Spleen (tissue), 7 donors: ENCODE results near the gene KCNE1.

Experiments used
- POLR2AphosphoS5 ChIP-seq, 3 donors: sonication (generic); formaldehyde crosslinking; IDR thresholded peaks; one replicate each; pipeline ENCODE4 v1.5.1; 2017; ENCODE audit warnings: antibody characterized with exemption in 3 of 3
- TF ChIP-seq, protein P1 (sequence below), 11 experiments: fragments of 200-600 bp in 7 of 11; fragments of 450-650 bp in 4 of 11; sonication (generic) in 4 of 11; IDR thresholded peaks in 8 of 11; conservative IDR thresholded peaks in 3 of 11; 1 replicate in 7 of 11; 2 replicates in 4 of 11; pipeline versions ENCODE4 v1.4.0 to v1.8.0; 2016 to 2021; ENCODE audit warnings: antibody characterized with exemption in 11 of 11, inconsistent platforms in 4 of 11, mild to moderate bottlenecking in 1 of 11
- donor health status: DM: no; HTN: no; CAD: no; lungs with moderate emphysema.
- donor health status: DM: no; HTN: no; CAD: no.
- donor health status: DM: no; HTN: no; CAD: no.

DNA sequence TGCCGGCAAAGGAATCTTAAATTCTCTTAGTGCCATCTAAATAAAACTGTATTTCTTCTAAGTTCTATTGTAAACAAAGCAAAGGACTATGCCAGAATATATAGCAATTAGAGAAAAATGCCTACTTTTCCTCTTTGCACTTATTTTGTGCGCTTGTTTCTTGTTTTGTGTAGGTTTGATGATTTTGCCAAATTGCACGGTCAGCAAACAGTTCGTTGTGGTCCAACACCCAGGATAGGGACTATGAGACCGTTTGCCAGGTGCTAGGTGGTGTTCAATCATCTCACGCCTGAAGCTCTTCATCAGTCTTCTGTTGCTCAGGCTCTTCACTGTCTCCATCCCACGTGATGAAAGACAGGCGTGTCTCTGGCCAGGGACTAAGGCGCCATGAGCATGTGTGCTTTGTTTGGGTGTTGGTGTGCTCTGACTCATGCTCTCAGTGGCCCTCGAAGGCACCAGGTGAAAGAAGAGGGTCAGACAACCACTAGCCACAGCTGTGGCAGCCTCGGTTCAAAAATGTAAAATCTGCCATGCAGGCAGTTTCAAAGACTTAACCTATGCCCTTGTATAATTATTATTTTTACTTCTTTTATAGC lies 36.9 kb upstream of the KCNE1 start:
- TF ChIP-seq, protein P1, sequence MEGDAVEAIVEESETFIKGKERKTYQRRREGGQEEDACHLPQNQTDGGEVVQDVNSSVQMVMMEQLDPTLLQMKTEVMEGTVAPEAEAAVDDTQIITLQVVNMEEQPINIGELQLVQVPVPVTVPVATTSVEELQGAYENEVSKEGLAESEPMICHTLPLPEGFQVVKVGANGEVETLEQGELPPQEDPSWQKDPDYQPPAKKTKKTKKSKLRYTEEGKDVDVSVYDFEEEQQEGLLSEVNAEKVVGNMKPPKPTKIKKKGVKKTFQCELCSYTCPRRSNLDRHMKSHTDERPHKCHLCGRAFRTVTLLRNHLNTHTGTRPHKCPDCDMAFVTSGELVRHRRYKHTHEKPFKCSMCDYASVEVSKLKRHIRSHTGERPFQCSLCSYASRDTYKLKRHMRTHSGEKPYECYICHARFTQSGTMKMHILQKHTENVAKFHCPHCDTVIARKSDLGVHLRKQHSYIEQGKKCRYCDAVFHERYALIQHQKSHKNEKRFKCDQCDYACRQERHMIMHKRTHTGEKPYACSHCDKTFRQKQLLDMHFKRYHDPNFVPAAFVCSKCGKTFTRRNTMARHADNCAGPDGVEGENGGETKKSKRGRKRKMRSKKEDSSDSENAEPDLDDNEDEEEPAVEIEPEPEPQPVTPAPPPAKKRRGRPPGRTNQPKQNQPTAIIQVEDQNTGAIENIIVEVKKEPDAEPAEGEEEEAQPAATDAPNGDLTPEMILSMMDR (IDR thresholded peaks at IDR 0.05 in 8 of 11, conservative IDR thresholded peaks at IDR 0.05 in 3 of 11), result no peak
- no peak for TF ChIP-seq POLR2AphosphoS5 (IDR thresholded peaks at IDR 0.05)
